Measurements from ENCODE around the gene CCDC179.

- TF ChIP-seq POLR2A (IDR thresholded peaks at IDR 0.05; ENCODE audit: low read length) (no peak), GATA1 (IDR thresholded peaks at IDR 0.05; ENCODE audit: low read depth, low read length) (no peak)
Observed at GRCh38 chr11:22898036-22898435, 37.8 kb upstream of the CCDC179 start.
